HG02852 (cell line): Measurements from ENCODE around the gene CALY.
A peak's percentile ranks its signal among the peaks of the same experiment; 100 is the strongest.
"Not testable (repeated sequence)": the region's sequence is repeated elsewhere in the genome, so short reads cannot be mapped to it uniquely, and the experiment has no call there.

ENCODE experiments used
- ATAC-seq: cut with Tn5 transposase; IDR thresholded peaks from one replicate; pipeline ENCODE4 v1.9.1; 2021; ENCODE audit warnings: mild to moderate bottlenecking, moderate library complexity; ENCODE audit not compliant: unreplicated experiment

CALY gene

DNA sequence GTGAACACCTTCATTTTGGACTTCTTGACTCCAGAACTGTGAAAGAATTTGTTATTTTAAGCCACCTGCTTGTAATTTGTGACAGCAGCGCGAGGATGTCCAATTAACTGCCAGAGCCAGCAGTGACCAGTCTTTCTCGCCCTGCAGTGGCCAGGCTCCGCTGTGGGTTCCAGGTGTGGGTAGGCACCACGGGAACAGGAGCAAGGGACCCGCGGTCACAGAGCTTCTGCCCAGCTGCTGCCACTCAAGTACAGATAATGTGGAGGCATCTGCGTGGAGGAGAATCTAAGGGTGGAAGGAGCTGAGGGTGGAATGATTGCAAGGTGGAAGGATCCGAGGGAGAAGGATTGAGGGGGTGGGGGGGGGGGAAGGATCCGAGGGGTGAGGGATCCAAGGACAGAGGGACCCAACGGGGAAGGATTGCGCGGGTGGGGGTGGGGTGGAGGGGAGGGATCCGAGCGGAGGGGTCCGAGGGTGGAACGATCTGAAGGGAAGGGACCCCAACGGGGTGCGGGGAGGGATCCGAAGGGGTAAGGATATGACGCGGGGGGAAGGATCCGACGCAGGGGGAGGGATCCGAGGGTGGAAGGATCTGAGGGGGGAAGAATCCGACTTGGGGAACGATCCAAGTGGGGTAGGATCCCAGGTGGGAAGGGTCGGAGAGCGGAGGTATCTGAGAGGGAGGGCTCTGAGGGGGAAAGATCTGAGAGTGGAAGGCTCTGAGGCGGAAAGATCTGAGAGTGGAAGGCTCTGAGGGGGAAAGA lies 3.6 kb downstream of the CALY start:
- no peak for ATAC-seq

DNA sequence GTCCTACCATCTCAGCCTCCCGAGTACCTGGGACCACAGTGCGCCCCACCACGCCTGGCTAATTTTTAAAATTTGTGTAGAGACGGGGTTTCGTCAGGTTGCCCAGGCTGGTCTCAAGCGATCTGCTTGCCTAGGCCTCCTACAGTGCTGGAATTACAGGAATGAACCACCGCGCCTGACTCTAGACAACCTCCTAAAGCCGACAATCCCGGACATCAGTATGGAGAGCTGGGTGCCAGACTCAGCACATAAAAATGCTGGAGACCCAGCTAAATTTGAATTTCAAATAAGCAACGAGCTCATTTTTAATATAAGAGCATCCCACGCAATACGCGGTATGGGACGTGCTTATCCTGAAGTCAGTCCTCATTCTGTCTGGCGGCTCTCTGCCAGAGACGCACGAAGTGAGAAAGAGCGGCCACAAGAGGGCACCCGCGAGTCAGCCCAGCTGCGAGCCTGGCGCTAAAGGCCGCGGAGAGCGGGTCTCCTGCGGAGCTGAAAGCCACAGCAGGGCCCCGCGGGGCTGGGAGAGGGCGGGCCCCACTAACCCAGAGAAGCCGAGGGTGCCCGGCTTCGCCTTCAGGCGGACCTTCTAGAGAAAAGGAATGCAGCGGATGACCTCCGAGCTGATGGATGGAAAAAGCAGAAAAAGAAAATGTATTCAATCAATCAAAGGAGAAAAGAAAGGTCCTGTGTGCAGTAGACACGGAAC lies 7.0 kb downstream of the CALY start:
- ATAC-seq = peak; percentile 81

DNA sequence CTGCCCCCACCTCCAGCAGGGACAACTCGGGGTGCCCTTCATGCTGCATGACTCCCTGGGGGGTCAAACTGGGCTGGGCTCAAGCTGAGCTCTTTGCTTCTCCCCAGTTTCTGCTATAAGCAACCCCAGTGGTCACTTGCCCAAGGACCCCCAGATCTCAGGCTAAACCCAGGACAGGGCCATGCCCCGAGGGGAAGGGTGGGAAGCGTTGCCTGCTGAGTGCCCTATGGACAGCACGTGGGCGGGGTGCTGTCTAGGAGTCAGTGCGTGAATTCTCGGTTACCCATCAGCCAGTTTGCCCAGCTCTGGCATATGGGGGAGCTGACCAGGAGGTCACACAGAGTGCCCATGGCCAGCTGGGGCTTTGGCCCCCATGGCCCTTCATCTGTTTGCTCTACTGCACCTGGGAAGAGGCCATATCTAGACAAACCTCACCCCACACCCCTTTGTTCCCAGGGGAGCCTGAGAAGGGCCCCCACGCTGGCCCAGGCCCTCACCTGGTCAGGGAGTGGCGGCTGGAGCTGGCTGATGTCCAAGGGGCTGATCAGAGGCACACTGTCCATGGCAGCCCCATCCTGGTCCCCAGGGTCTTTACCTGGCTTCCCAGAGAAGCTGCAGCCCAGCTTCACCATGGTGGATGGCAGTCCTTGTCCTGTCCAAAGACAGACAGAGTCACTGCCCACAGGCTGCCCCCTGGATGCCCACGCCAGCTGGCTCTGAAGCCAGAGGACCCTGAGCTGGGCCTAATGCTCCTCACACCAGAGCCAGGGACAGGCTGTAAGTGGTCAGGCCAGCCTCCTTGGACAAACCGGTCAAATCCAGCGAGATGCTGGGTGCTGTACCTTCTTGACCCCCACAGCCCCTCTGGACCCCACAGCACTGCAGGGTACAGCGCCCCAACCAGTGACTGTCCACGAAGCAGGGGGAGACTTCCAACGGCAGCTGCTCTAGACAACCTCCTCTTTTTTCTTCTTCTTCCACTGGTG lies 8.0 kb downstream of the CALY start:
- ATAC-seq = no peak

DNA sequence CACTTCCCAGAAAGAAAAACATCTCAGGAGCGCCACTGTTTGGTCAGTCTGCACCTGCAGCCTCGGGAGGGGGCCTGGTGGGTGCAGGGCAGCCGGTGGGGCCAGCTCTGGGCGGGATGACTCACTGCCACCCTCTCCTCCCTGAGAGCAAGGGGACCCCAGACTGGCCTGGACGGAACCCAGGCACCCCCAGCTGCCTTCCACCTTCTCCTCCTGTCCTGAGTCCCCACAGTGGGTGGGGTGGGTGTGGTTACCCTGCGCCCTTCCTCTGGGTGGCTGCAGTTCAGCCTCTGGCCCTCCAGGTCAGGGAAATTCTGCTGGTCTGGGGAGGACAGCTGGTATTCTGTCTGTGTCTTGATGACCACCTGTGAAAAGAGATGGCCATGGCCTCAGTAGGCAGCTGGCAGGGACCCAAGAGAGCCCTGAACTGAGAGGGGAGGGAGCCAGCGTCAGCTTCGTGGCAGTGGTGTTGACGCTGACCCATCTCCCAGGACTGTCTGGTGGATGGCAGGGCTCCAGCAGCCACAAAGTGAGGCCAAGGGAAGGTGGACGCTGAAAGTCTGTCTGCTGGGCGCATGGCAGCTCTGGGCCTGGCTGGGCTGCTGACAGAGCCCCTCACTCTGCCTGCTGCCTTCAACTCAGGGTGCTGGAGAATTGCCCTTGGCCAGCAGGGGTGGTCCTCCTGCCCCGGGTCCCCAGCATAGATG lies 8.9 kb downstream of the CALY start:
- no peak for ATAC-seq

DNA sequence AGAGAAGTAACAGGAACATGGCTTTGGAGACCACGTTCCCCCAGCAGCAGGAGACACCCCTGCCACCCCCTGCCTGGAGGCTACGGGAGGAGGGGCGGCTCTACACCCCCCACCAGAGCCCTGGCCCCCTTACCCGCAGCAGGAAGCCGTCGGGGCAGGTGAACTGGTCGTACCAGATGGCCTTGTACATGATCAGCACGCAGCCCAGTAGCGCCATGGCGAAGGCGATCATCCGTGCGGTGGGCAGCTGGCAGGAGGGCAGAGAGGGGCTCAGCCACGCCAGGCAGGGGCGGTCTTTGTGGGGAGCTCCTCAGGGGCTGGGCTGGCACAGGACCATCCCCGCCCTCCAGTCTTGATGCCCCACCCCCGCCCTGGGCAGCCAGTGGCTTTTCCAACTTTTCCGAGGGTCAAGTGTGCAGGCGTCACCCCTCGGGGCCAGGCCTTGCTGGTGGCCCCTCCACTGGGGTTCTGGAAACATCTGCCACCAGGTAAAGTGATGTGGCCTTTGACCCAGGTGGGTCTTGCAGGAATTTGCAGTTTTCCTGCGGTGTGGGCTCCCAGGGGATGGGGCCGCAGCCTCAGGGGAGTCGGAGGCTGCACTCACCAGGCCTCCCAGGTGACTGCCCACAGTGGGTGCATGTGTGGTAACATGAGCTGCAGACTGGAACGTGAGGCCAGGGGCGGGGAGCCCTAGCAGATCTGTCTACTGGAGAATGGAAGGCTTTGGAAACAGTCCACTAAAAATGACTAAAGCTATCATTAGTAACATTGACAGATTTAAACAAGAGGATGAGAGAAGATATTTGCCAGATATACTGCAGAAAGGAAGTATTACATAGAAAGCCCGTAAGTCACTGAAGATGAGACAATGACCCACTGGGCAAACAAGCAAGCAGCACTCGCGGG lies 9.7 kb downstream of the CALY start:
- no peak for ATAC-seq

DNA sequence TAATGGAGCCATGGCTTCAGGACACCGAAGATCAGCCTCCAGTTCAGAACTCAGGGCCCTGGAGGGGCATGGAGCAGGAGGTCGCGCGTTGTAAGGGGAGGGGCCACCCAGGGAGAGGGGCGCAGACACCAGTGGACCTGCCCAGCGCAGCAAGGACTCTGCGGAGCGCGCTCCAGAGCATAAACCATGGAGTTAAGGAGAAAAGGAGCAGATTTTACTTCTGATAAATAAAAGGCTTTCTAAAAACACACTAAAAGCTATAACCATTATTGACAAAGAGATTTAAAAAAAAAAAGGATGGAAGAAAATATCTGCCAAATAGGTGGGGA lies 10.5 kb downstream of the CALY start:
- ATAC-seq = no peak

DNA sequence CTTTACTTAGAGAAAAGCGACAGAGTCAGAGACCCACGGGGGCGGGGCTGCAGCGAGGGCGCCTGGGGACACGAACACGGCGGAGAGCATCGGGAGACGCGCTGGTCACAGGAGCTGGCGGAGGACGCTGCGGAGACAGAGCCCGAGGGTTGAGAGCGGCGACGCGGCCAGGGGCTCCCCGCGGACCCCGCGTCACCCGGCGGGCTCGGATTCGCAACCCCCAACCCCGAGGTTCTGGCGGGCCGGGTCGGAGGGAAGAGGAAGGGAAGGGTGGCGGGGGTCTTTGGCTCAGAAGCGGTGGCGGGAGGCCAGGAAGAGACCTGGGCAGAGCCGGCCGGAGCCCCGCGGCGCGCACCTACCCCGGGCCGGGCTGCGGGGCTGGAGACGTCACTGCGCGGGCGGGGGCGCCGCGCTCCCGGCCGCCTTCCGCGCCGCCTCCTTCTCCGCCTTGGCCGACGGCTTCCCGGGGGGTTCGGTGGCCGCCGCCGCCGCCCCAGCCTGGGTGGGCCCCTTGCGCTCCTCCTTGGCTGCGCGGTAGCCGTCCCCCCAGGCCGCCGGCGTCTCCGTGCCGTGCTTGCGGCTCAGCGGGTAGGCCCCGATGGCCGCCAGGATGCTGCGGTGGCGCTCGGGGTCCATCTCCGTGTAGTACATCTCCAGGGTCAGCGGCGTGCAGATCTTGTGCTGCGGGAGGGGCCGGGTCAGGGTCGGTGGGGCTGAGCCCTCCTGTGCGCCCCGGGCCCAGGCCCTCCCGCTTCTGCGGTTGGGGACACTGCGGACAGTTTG lies 11.1 kb downstream of the CALY start:
- ATAC-seq = no peak

DNA sequence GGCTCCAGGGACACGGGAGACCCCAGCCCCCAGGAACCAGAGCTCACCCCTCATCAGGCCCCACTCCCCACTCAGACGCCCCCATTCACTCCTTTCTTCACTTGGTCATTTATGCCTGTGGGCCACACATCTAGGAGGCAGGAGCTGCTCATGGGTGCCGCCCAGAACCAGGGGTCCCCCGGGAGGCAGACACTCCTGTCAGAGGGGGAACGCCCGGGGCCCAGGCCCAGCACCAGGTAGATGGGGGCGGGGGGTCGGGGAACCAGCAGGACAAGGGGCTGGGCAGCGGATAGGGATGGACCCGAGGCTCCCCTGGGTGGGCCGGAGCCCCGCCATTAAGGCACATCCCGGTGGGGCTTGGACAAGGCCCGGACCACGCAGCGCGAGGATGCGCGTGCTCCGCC lies 11.8 kb downstream of the CALY start:
- ATAC-seq = no peak

DNA sequence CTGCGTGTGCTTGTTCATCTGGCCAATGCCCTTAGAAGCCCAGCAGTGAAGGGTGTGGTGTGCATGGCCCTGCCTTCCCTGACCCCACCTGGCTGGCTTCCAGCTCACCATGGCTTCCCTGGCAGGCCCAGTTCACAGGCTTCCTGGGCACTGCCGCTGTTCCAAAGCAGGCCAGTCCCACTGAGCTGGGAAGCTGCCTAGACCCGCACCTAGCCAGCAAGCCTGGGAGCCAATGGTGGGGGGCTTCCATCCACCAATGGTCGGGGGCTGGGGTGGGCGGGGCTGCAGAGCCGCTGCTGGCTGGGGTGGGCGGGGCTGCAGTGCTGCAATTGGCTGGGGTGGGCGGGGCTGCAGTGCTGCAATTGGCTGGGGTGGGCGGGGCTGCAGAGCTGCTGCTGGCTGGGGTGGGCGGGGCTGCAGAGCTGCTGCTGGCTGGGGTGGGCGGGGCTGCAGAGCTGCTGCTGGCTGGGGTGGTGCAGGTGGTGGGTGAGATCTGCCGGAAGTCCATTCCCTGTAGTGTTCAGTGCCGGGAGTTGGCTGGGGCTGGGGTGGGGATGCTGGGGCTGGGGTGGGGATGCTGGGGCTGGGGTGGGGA lies 12.4 kb downstream of the CALY start:
- no peak for ATAC-seq

DNA sequence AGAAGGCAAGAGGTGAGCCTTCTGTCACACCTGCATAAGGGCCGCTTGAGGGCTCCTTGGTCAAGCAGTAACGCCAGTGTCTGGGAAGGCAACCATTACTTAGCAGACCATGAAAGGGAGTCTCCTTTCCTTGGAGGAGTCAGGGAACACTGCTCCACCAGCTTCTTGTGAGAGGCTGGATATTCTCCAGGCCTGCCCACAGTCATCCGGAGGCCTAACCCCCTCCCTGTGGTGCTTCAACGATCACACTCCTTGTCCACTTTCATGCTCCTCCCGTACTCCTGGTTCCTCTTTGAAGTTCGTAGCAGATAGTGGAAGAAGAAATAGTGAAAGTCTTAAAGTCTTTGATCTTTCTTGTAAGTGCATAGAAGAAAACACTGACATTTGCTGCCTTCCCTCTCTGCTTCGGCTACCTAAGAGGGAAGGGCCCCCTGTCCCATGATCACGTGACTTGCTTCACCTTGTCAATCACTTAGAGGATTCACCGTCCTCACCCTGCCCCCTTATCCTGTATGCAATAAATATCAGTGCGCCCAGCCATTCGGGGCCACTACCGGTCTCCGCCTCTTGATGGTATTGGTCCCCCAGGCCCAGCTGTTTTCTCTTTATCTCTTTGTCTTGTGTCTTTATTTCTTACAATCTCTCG lies 14.5 kb downstream of the CALY start:
- ATAC-seq = not testable (repeated sequence)

DNA sequence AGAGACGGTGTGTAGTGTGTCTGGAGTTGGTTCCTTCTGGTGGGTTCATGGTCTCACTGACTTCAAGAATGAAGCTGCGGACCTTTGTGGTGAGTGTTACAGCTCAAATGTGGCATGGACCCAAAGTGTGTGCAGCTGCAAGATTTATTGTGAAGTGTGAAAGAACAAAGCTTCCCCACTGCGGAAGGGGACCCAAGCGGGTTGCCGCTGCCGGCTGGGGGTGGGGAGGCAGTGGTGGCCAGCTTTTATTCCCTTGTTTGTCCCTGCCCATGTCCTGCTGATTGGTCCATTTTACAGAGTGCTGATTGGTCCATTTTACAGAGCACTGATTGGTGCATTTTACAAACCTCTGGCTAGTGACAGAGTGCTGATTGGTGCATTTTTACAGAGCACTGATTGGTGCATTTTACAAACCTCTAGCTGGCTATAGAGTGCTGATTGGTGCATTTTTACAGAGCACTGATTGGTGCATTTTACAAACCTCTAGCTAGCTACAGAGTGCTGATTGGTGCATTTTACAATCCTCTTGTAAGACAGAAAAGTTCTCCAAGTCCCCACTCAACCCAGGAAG lies 15.8 kb downstream of the CALY start:
- ATAC-seq = not testable (repeated sequence)

DNA sequence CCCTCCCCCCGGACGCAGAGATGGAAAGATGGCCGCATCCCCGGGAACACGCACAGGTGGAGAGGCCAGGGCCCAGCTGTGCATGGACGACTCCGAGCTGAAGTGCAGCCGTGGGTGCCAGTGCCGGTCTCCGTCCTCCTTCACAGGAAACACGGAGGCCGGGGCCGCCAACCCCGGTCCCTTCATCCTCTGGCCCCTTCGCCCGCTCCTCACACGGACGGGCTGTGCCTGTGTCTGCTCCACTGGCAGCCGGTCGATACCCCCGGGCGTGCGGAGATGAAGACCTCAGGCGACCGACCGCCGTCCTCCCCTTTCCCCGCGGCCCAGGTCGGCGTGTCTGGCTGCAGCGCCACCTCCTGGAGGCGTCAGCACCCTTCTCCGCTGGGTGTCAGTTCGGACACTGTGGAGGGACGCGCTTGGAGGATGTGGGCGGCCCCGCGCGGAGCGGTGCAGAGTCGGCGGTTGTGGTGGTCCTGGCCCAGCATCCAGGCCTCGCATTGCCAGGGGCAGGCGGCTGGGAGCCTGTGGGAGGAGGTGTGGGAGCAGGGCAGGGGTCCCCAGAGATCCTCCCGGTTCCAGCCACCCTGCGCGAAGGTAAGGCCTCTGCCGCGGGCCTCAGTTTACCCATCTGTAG lies 18.1 kb downstream of the CALY start:
- peak; percentile 75 for ATAC-seq

DNA sequence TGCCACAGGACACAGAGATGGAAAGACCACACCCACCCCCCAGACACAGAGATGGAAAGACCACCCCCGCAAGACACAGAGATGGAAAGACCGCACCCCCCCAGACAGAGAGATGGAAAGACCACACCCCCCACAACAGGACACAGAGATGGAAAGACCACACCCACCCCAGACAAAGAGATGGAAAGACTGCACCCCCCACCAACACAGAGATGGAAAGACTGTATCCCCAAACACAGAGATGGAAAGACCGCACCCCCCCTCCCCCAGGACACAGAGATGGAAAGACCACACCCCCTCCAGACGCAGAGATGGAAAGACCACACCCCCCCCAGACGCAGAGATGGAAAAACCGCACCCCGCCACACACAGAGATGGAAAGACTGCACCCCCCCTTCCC lies 20.0 kb downstream of the CALY start:
- ATAC-seq = no peak

DNA sequence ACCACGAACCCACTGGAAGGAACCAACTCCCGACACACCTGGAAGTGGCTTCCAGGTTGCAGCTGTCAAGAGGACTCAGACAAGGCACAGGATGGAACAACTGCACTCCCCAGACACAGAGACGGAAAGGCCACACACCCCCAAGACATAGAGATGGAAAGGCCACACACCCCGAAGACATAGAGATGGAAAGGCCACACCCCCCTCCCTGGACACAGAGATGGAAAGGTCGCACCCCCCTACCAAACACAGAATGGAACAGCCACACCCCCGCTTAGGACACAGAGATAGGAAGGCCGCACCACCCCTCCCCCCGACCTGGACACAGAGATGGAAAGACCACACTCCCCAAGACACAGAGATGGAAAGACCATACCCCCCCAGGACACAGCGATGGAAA lies 20.4 kb downstream of the CALY start:
- ATAC-seq = no peak

DNA sequence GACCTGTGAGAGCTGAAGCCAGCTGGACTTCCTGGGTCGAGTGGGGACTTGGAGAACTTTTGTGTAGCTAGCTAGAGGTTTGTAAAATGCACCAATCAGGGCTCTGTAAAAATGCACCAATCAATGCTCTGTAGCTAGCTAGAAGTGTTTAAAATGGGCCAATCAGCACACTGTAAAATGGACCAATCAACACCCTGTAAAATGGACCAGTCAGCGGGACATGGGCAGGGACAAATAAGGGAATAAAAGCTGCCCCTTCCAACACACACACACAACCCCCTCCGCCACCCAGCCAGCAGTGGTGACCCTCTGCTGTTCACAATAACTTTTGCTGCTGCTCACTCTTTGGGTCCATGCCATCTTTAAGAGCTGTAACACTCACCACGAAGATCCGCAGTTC lies 20.8 kb downstream of the CALY start:
- ATAC-seq = no peak

DNA sequence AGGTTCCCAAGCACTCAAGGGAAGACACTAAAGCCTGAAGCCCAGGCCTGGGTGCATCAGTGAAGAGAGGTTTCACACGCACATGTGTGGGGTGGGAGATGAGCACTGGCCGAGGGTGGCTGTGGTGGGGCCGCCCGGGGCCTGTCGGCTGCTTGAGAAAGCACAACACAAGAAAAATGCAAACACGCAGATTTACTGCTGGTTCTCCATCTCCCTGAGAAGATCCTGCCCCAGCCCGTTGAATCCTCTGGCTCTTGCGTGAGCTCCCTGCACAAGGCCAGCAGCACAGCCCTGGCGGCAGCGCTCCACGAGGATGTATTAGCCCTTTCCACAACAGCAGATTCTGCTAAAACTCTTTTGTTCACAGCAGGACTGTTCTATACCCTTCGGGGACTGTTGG lies 21.8 kb downstream of the CALY start:
- no peak for ATAC-seq

DNA sequence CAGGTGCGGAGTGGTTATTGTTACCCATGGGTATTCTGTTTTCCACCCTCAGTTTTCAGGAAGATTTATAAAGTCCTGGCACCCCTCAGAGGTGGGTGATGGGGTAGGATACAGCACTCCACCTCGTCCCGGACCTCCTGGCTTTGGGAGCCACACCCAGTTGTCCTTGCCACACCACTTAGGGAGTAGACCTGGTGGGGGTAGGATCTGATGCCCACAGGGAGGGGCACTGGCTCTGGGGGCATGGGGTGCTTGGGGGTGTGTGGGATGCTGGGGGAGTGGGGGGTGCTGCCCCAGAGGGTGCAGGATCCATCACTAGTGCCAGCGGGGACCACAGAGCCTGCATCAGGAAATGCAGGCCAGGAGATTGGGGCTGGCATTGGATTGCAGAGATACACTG lies 23.5 kb downstream of the CALY start:
- no peak for ATAC-seq
